Measurements from ENCODE around the gene AP5Z1. TPM values are rescaled to one million over a fixed set of nuclear protein-coding genes. Genes with fewer than 3 reads are reported as not detected.

The AP5Z1 gene
- total and polyA plus RNA-seq, 2 experiments from 2014 or later: 21.1 to 22.6 TPM

DNA sequence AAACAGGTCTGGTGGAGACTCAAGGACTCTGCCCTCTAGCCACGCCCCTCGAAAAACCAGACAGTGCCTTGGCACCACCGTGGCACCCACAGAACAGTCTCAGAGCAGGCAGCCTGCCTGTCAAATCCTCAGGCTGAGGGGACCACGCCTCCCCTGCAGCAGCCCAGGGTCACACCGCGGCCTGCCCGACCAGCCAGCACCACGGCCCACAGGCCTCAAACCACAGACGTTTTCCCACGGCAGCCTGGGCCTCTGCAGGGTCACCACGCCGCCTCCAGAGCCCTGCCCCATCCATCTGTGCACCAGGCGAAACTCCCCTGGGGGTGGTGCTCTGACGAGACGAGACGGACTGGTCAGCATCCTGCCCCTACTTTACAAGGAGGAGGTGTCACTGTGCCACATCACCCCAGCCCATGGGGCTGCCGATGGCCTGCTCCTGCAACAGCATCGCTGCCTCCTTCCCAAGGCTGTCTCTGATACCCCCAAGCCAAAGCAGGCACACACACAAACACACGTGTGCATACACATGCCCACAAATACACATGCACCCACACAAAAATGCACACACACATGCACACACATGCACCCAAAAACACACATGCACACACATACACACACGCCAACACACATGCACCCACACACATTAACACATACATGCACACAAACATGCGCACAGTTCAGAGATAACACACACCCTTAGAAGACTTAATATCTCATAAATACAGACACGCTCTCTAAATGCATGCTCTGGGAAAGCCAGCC lies 61.8 kb downstream of the AP5Z1 start:
- H3K27ac ChIP-seq: no peak overlapping the region
- no peak for DNase-seq (ENCODE audit: low read depth in 1 of 2, low spot score in 1 of 2)
- TF ChIP-seq CTCF (IDR thresholded peaks at IDR 0.05; ENCODE audit: low read depth, low read length): no peak

DNA sequence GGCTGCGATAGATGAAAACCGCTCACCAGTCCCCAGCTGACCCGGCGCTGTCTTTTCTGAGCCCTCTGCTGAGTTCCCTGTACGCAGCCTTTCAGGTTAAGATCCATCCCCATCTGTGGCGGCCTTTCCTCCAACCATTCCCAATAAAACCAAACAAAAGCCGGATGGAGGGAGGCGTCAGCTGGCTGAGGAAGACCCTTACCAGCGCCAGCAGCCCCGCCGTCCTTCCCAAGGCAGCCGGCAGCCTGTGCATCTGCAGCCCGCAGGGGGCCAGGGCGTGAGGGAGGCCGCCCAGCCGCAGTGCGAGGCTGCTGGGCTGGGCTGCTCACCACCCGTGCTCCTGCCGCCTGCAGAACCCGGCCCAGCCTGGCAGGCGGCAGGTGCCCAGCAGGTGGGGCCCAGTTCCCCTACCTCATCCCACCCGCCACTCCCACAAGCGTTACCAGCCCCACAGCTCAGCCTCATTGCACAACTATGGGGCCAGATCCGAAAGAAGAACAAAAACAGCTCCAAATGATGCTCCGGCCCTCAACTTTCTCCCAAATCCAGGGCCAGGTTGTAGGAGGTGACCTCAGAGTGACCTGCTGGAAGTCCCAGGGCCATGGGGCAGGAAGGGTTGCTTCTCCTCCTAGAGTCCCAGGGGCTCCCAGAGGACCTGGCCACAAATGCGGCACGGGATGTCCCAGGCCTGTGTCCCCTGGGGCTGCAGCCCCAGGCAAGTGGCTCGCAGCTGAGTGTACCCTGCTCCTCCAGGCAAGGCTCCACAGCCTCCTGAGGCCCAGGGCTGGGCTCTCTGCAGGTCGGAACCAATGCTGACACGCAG lies 62.6 kb downstream of the AP5Z1 start:
- no peak overlapping the region for H3K27ac ChIP-seq
- no peaks in the 10 kb centered on the region for H3K27me3 ChIP-seq

More for the DNA sequence above, 61.8 kb downstream of the AP5Z1 start:
- no peaks in the 10 kb centered on the region for H3K36me3 ChIP-seq
- no peaks in the 10 kb centered on the region for H3K27me3 ChIP-seq
- no peak overlapping the region for H3K4me3 ChIP-seq
- no peaks in the 10 kb centered on the region for H3K4me1 ChIP-seq (ENCODE audit: low read depth)
- H3K9me3 ChIP-seq (ENCODE audit: low read depth): no peaks in the 10 kb centered on the region

DNA sequence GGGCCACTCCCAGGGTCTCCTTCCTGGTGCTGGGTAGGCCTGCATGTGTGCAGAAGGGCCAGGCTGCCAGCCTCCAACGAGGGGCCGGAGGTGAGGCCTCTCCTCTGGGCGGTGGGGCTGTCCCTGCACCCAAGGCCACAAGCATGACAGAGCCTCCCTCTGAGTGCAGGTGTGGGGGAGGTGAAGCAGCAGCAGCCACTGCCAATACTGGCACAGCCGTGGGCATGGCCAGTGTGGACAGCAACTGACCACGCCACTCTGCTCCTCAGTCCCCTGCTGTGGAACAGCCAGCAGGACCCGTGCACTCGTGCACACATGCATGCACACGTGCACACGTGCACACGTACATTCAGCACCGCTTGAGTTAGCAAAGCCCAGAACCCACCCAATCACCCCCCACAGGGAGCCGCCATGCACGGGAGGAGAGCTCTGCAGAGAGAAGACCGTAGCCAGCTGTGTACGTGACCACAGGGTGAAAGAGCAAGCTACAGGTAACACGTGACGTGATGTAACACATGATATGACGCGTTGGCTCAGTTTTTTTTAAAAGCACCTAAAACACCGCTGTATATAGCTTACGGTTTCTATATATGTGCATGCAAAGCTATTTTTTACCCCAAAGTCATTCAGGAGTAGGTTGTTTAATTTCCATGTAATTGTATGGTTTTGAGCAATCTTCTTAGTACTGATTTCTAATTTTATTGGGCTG lies 63.4 kb downstream of the AP5Z1 start:
- Histone ChIP-seq H3K36me3 (no peaks in the 10 kb centered on the region), H3K4me1 (ENCODE audit: low read depth) (no peaks in the 10 kb centered on the region), H3K4me3 (no peak overlapping the region), H3K27me3 (no peaks in the 10 kb centered on the region), H3K27ac (no peak overlapping the region), H3K9me3 (ENCODE audit: low read depth) (no peaks in the 10 kb centered on the region)
- TF ChIP-seq CTCF (IDR thresholded peaks at IDR 0.05; ENCODE audit: low read depth, low read length): no peak
- DNase-seq (ENCODE audit: low read depth in 1 of 2, low spot score in 1 of 2): no peak

More for the DNA sequence above, 62.6 kb downstream of the AP5Z1 start:
- H3K4me3 ChIP-seq: no peak overlapping the region
- no peaks in the 10 kb centered on the region for H3K9me3 ChIP-seq (ENCODE audit: low read depth)
- no peak for TF ChIP-seq CTCF (IDR thresholded peaks at IDR 0.05; ENCODE audit: low read depth, low read length)
- no peak for DNase-seq (ENCODE audit: low read depth in 1 of 2, low spot score in 1 of 2)
- H3K4me1 ChIP-seq (ENCODE audit: low read depth): no peaks in the 10 kb centered on the region
- no peaks in the 10 kb centered on the region for H3K36me3 ChIP-seq

DNA sequence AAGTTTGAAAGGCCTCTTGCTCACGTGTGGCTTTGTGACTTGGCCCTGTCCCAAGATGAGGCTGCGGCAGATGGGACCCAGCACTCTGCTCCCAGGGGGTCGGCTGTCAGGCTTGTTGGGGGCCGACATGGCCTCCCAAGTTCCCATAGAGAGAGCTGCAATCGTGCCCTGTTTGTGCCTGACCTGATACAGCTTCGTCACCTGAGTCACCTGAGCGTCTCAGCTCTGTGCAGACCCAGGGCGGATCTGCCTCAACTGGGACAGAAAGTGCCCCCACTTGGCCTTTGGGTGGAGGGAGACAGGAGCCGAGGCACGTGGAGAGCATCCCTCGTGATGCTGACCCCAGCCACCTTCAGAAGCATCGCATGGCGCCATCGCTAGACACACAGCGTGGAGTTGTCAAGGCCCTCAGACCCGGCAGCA lies 64.7 kb downstream of the AP5Z1 start:
- no peaks in the 10 kb centered on the region for H3K36me3 ChIP-seq
- H3K9me3 ChIP-seq (ENCODE audit: low read depth): no peaks in the 10 kb centered on the region
- H3K27me3 ChIP-seq: no peaks in the 10 kb centered on the region
- no peak overlapping the region for H3K27ac ChIP-seq
- DNase-seq (ENCODE audit: low read depth in 1 of 2, low spot score in 1 of 2): no peak
- H3K4me3 ChIP-seq: no peak overlapping the region
- no peaks in the 10 kb centered on the region for H3K4me1 ChIP-seq (ENCODE audit: low read depth)
- TF ChIP-seq CTCF (IDR thresholded peaks at IDR 0.05; ENCODE audit: low read depth, low read length): no peak

Other genes starting within 250 kb of the AP5Z1 start
- gene FOXK1, start 93.3 kb upstream of the AP5Z1 start, total RNA-seq: 26.8 and 55.0 TPM in 2 replicates
- 8.7 and 14.4 TPM in 2 replicates for gene FOXK1, start 93.3 kb upstream of the AP5Z1 start, polyA plus RNA-seq
- gene PAPOLB, start 86.4 kb downstream of the AP5Z1 start, total RNA-seq: 0.28 and 0.39 TPM in 2 replicates
- not detected in 2 replicates for gene PAPOLB, start 86.4 kb downstream of the AP5Z1 start, polyA plus RNA-seq
- 61.2 and 110 TPM in 2 replicates for gene RADIL, start 108.1 kb downstream of the AP5Z1 start, total RNA-seq
- 41.6 and 60.6 TPM in 2 replicates for gene RADIL, start 108.1 kb downstream of the AP5Z1 start, polyA plus RNA-seq
- not detected in 2 replicates for gene MMD2, start 183.6 kb downstream of the AP5Z1 start, total RNA-seq
- not detected in 2 replicates for gene MMD2, start 183.6 kb downstream of the AP5Z1 start, polyA plus RNA-seq